CD8-positive, alpha-beta memory T cell (primary cell): ENCODE measurements around the gene PAK1. TPM values are rescaled to one million over a fixed set of nuclear protein-coding genes. Genes with fewer than 3 reads are reported as not detected.

ENCODE experiments used
- CTCF ChIA-PET: fragments of 350-600 bp; sonication (Branson Sonifier 250); formaldehyde crosslinking; loops from one replicate; lab custom pipeline; 2021; ENCODE audit warnings: antibody characterized with exemption; lab: Charles Lee
- POLR2A ChIA-PET: fragments of 350-600 bp; sonication (Branson Sonifier 250); formaldehyde crosslinking; loops from one replicate; lab custom pipeline; 2021; ENCODE audit warnings: antibody characterized with exemption; lab: Charles Lee
- DNase-seq, 5 donors: peaks; one replicate each; pipeline versions ENCODE4 v3.0.0 to v3.0.0-alpha.2; 2020 to 2022; ENCODE audit warnings: mixed read lengths in 1 of 5
- H3K27ac ChIP-seq: one replicate; pipeline ENCODE4 v1.7.0; 2013; ENCODE audit warnings: low read depth, mild to moderate bottlenecking, low read length, moderate library complexity
- H3K27me3 ChIP-seq: 2 replicates; pipeline ENCODE4 v1.7.0; 2013; ENCODE audit warnings: low read length, mild to moderate bottlenecking; ENCODE audit not compliant: insufficient read depth, poor library complexity, severe bottlenecking
- H3K36me3 ChIP-seq: 2 replicates; pipeline ENCODE4 v1.7.0; 2013; ENCODE audit warnings: mild to moderate bottlenecking, low read length, moderate library complexity; ENCODE audit not compliant: insufficient read depth
- H3K4me1 ChIP-seq: 2 replicates; pipeline ENCODE4 v1.7.0; 2013; ENCODE audit warnings: mild to moderate bottlenecking, low read length, moderate library complexity; ENCODE audit not compliant: insufficient read depth
- H3K4me3 ChIP-seq: 2 replicates; pipeline ENCODE4 v1.7.0; 2013; ENCODE audit warnings: mild to moderate bottlenecking, low read length
- H3K9me3 ChIP-seq: 2 replicates; pipeline ENCODE4 v1.7.0; 2013; ENCODE audit warnings: mild to moderate bottlenecking, low read length
- H3K27ac Mint-ChIP-seq, 8 donors: one replicate each; pipeline ENCODE4 v1.8.0; 2020 to 2021; ENCODE audit warnings: mixed read lengths in 8 of 8, mild to moderate bottlenecking in 6 of 8, inconsistent platforms in 3 of 8, moderate library complexity in 3 of 8
- H3K27me3 Mint-ChIP-seq, 2 donors: one replicate each; pipeline ENCODE4 v1.8.0; 2020 to 2021; ENCODE audit warnings: mixed read lengths in 2 of 2, mild to moderate bottlenecking in 1 of 2, moderate library complexity in 1 of 2
- H3K36me3 Mint-ChIP-seq, 3 donors: one replicate each; pipeline ENCODE4 v1.8.0; 2020 to 2021; ENCODE audit warnings: mixed read lengths in 3 of 3, inconsistent platforms in 1 of 3, mild to moderate bottlenecking in 1 of 3
- H3K4me1 Mint-ChIP-seq, 3 donors: one replicate each; pipeline ENCODE4 v1.8.0; 2020 to 2021; ENCODE audit warnings: mixed read lengths in 3 of 3, inconsistent platforms in 1 of 3, mild to moderate bottlenecking in 1 of 3
- H3K4me3 Mint-ChIP-seq, 7 donors: one replicate each; pipeline ENCODE4 v1.8.0; 2020 to 2021; ENCODE audit warnings: mixed read lengths in 7 of 7, mild to moderate bottlenecking in 6 of 7, moderate library complexity in 4 of 7, inconsistent platforms in 2 of 7
- H3K9me3 Mint-ChIP-seq, 5 donors: one replicate each; pipeline ENCODE4 v1.8.0; 2020 to 2022; ENCODE audit warnings: mixed read lengths in 5 of 5, mild to moderate bottlenecking in 3 of 5, moderate library complexity in 2 of 5, inconsistent platforms in 1 of 5
- polyA plus RNA-seq: library from polyadenylated mRNA; unstranded; fragments of 300-500 nt; fragmentation: Illumina TruSeq; gene quantifications from one replicate; pipeline ENCODE4 v1.2.3, GENCODE V29; 2021
- total RNA-seq, 2 experiments: library from RNA; stranded (reverse); gene quantifications; one replicate each; pipeline ENCODE4 v1.2.3, GENCODE V29; 2021

Gene PAK1
- total and polyA plus RNA-seq, 3 experiments from 2014 or later, result 9.3 to 32.1 (median 25.9) TPM

- Mint-ChIP-seq H3K27me3 (no peaks in the 10 kb centered on the region), H3K4me3 (no peak overlapping the region)
- POLR2A ChIA-PET, result no interaction called here
These were observed 126.8 kb downstream of the PAK1 start for GRCh38 chr11:77346906-77347603.

GRCh38 chr11:77345621-77346020 lies 128.3 kb downstream of the PAK1 start:
- ChIA-PET CTCF (no interaction called here), POLR2A (no interaction called here)
- no peaks in the 10 kb centered on the region for H3K27me3 Mint-ChIP-seq
- H3K4me1 ChIP-seq, result no peaks in the 10 kb centered on the region
- H3K4me3 ChIP-seq, result no peak overlapping the region
- no peaks in the 10 kb centered on the region for H3K4me1 Mint-ChIP-seq
- H3K36me3 ChIP-seq, result no peaks in the 10 kb centered on the region
- no peaks in the 10 kb centered on the region for H3K9me3 Mint-ChIP-seq
- H3K4me3 Mint-ChIP-seq, result no peak overlapping the region
- no peaks in the 10 kb centered on the region for H3K27me3 ChIP-seq
- peak overlapping the region in 1 of 8 donors; percentile 3 for H3K27ac Mint-ChIP-seq
- H3K27ac ChIP-seq, result no peak overlapping the region
- peaks cover 5 to 36% (median 35%) of the 10 kb centered on the region in 3 donors for H3K36me3 Mint-ChIP-seq
- DNase-seq, result no peak
- H3K9me3 ChIP-seq, result no peaks in the 10 kb centered on the region

More at GRCh38 chr11:77346906-77347603, 126.8 kb downstream of the PAK1 start:
- Histone ChIP-seq H3K9me3 (no peaks in the 10 kb centered on the region), H3K4me1 (no peaks in the 10 kb centered on the region), H3K36me3 (no peaks in the 10 kb centered on the region), H3K27me3 (no peaks in the 10 kb centered on the region), H3K4me3 (no peak overlapping the region), H3K27ac (no peak overlapping the region)
- no peak overlapping the region for H3K27ac Mint-ChIP-seq
- peaks cover 5 to 29% (median 25%) of the 10 kb centered on the region in 3 donors for H3K36me3 Mint-ChIP-seq
- H3K9me3 Mint-ChIP-seq, result no peaks in the 10 kb centered on the region
- no peak for DNase-seq
- CTCF ChIA-PET, result no interaction called here
- H3K4me1 Mint-ChIP-seq, result no peaks in the 10 kb centered on the region

GRCh38 chr11:77340501-77340900 lies 133.4 kb downstream of the PAK1 start:
- ChIA-PET POLR2A (no interaction called here), CTCF (no interaction called here)
- no peaks in the 10 kb centered on the region for H3K27me3 Mint-ChIP-seq
- no peak overlapping the region for H3K4me3 ChIP-seq
- H3K9me3 Mint-ChIP-seq, result no peaks in the 10 kb centered on the region
- no peaks in the 10 kb centered on the region for H3K9me3 ChIP-seq
- no peaks in the 10 kb centered on the region for H3K4me1 Mint-ChIP-seq
- no peak for DNase-seq
- no peak overlapping the region for H3K27ac ChIP-seq
- H3K27me3 ChIP-seq, result no peaks in the 10 kb centered on the region
- no peaks in the 10 kb centered on the region for H3K4me1 ChIP-seq
- peaks cover 5 to 30% (median 30%) of the 10 kb centered on the region in 3 donors for H3K36me3 Mint-ChIP-seq
- no peaks in the 10 kb centered on the region for H3K36me3 ChIP-seq
- no peak overlapping the region for H3K4me3 Mint-ChIP-seq
- H3K27ac Mint-ChIP-seq, result no peak overlapping the region

GRCh38 chr11:77332259-77332658 lies 141.6 kb downstream of the PAK1 start:
- CTCF ChIA-PET, result no interaction called here
- no peak overlapping the region for H3K27ac ChIP-seq
- no peaks in the 10 kb centered on the region for H3K27me3 Mint-ChIP-seq
- H3K9me3 Mint-ChIP-seq, result peaks cover 0 to 4% (median 0%) of the 10 kb centered on the region in 5 donors
- H3K9me3 ChIP-seq, result no peaks in the 10 kb centered on the region
- H3K27ac Mint-ChIP-seq, result peak overlapping the region in 3 of 8 donors; percentile 4 to 16 (median 8)
- POLR2A ChIA-PET, result no interaction called here
- no peaks in the 10 kb centered on the region for H3K4me1 ChIP-seq
- H3K27me3 ChIP-seq, result no peaks in the 10 kb centered on the region
- peaks cover 0 to 2% (median 0%) of the 10 kb centered on the region in 3 donors for H3K4me1 Mint-ChIP-seq
- H3K4me3 Mint-ChIP-seq, result no peak overlapping the region
- H3K4me3 ChIP-seq, result no peak overlapping the region
- DNase-seq, result no peak
- no peaks in the 10 kb centered on the region for H3K36me3 ChIP-seq
- H3K36me3 Mint-ChIP-seq, result peaks cover 18 to 34% (median 21%) of the 10 kb centered on the region in 3 donors

- Histone ChIP-seq H3K9me3 (no peaks in the 10 kb centered on the region), H3K27me3 (no peaks in the 10 kb centered on the region), H3K4me3 (no peak overlapping the region), H3K4me1 (no peaks in the 10 kb centered on the region), H3K36me3 (peaks cover 6% of the 10 kb centered on the region), H3K27ac (no peak overlapping the region)
- H3K27ac Mint-ChIP-seq, result no peak overlapping the region
- H3K9me3 Mint-ChIP-seq, result peaks cover 0 to 4% (median 0%) of the 10 kb centered on the region in 5 donors
- no peaks in the 10 kb centered on the region for H3K27me3 Mint-ChIP-seq
- H3K4me3 Mint-ChIP-seq, result no peak overlapping the region
- ChIA-PET POLR2A (no interaction called here), CTCF (no interaction called here)
- DNase-seq, result no peak
- H3K36me3 Mint-ChIP-seq, result peaks cover 22 to 45% (median 27%) of the 10 kb centered on the region in 3 donors
- no peaks in the 10 kb centered on the region for H3K4me1 Mint-ChIP-seq
These were observed 148.7 kb downstream of the PAK1 start for GRCh38 chr11:77325159-77325558.

- Histone ChIP-seq H3K9me3 (no peaks in the 10 kb centered on the region), H3K27ac (no peak overlapping the region), H3K4me3 (no peak overlapping the region), H3K27me3 (no peaks in the 10 kb centered on the region), H3K4me1 (no peaks in the 10 kb centered on the region), H3K36me3 (peaks cover 6% of the 10 kb centered on the region)
- no peak overlapping the region for H3K4me3 Mint-ChIP-seq
- peaks cover 22 to 41% (median 27%) of the 10 kb centered on the region in 3 donors for H3K36me3 Mint-ChIP-seq
- ChIA-PET CTCF (no interaction called here), POLR2A (no interaction called here)
- no peaks in the 10 kb centered on the region for H3K4me1 Mint-ChIP-seq
- peaks cover 0 to 4% (median 0%) of the 10 kb centered on the region in 5 donors for H3K9me3 Mint-ChIP-seq
- H3K27ac Mint-ChIP-seq, result no peak overlapping the region
- H3K27me3 Mint-ChIP-seq, result no peaks in the 10 kb centered on the region
- no peak for DNase-seq
These were observed 149.4 kb downstream of the PAK1 start for GRCh38 chr11:77324508-77324907.

GRCh38 chr11:77322926-77323590 lies 150.8 kb downstream of the PAK1 start:
- Mint-ChIP-seq H3K4me1 (no peaks in the 10 kb centered on the region), H3K4me3 (no peak overlapping the region)
- no peak overlapping the region for H3K4me3 ChIP-seq

GRCh38 chr11:77322506-77322905 lies 151.4 kb downstream of the PAK1 start:
- H3K27me3 Mint-ChIP-seq, result no peaks in the 10 kb centered on the region
- CTCF ChIA-PET, result no interaction called here
- Histone ChIP-seq H3K27me3 (no peaks in the 10 kb centered on the region), H3K27ac (no peak overlapping the region), H3K36me3 (peaks cover 6% of the 10 kb centered on the region), H3K9me3 (no peaks in the 10 kb centered on the region), H3K4me1 (no peaks in the 10 kb centered on the region), H3K4me3 (no peak overlapping the region)
- H3K27ac Mint-ChIP-seq, result no peak overlapping the region
- POLR2A ChIA-PET, result no interaction called here
- H3K36me3 Mint-ChIP-seq, result peaks cover 8 to 30% (median 17%) of the 10 kb centered on the region in 3 donors
- H3K4me1 Mint-ChIP-seq, result no peaks in the 10 kb centered on the region
- DNase-seq, result no peak
- H3K4me3 Mint-ChIP-seq, result no peak overlapping the region
- peaks cover 0 to 4% (median 0%) of the 10 kb centered on the region in 5 donors for H3K9me3 Mint-ChIP-seq

More at GRCh38 chr11:77322926-77323590, 150.8 kb downstream of the PAK1 start:
- Mint-ChIP-seq H3K27me3 (no peaks in the 10 kb centered on the region), H3K9me3 (peaks cover 0 to 4% (median 0%) of the 10 kb centered on the region in 5 donors), H3K36me3 (peaks cover 13 to 34% (median 21%) of the 10 kb centered on the region in 3 donors), H3K27ac (no peak overlapping the region)
- ChIA-PET CTCF (no interaction called here), POLR2A (no interaction called here)
- H3K36me3 ChIP-seq, result peaks cover 6% of the 10 kb centered on the region
- no peaks in the 10 kb centered on the region for H3K27me3 ChIP-seq
- no peaks in the 10 kb centered on the region for H3K4me1 ChIP-seq
- no peak for DNase-seq
- H3K27ac ChIP-seq, result no peak overlapping the region
- H3K9me3 ChIP-seq, result no peaks in the 10 kb centered on the region
